ENCODE data around the gene GNG14.
"Not testable (repeated sequence)": the region's sequence is repeated elsewhere in the genome, so short reads cannot be mapped to it uniquely, and the experiment has no call there.

GNG14 gene

GRCh38 chr19:12697425-12697824 is 9.6 kb downstream of the GNG14 start:
- not testable (repeated sequence) for DNase-seq

DNA sequence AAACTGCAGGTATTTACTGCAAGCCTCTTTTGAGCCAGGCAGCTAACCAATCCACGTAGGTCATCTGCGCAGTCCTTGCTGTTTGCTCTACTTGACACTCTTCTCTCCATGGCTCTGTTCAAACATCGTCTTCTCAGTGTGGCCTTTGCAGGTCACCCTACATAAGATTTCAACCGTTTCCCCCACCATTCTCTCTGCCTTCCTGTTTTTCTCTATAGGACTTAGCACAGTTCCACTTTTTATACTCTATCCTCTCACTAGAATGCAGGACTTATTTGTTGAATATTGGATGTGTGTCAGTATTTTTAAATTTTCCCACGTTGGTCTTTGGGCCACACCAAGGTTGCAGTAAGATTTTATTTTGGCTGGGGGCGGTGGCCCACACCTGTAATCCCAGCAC is 10.3 kb downstream of the GNG14 start:
- DNase-seq, result no peak

DNA sequence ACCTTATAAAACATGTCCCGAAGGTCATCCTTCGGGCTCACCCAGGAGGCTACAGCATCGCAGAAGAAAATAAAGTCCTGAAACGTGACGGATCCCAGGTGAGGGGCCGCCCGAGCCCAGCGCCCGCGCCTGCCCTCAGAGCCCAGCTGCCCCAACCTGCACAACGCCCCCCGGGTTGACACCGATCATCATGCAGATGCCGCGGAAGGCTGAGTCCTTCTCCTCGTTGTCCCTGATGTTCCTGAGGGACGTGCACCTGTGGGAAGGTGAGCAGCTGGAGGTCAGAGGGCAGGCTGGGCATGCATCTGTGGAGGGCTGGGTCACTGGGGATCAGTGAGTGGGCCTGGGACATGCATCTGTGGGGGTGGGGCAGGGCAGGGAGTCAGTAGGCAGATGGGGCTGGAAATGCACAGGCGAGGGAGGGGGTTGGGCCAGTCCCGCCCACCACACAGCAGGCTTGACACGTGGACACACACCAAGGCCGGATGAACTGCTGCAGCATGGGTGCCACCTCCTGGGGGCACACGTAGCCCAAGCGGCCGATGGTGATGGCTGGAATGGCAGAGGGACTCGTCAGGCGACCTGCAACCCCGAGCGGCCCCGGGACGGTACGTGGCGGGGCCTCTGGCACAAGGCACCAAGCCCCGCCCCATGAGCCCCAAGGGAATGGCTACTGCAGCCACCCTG is 13.9 kb downstream of the GNG14 start:
- no peak for DNase-seq

- no peak for DNase-seq
Observed at GRCh38 chr19:12703046-12703445, 15.2 kb downstream of the GNG14 start.

- DNase-seq, result no peak
Observed at GRCh38 chr19:12705169-12705568, 17.4 kb downstream of the GNG14 start.

- no peak for DNase-seq
Observed at GRCh38 chr19:12705654-12706331, 18.0 kb downstream of the GNG14 start.

- DNase-seq, result no peak
Observed at GRCh38 chr19:12706332-12706718, 18.5 kb downstream of the GNG14 start.

GRCh38 chr19:12708641-12709040 is 20.8 kb downstream of the GNG14 start:
- no peak for DNase-seq

GRCh38 chr19:12711187-12711586 is 23.4 kb downstream of the GNG14 start:
- DNase-seq, result no peak

- not testable (repeated sequence) for DNase-seq
Observed at GRCh38 chr19:12712077-12712476, 24.3 kb downstream of the GNG14 start.

DNA sequence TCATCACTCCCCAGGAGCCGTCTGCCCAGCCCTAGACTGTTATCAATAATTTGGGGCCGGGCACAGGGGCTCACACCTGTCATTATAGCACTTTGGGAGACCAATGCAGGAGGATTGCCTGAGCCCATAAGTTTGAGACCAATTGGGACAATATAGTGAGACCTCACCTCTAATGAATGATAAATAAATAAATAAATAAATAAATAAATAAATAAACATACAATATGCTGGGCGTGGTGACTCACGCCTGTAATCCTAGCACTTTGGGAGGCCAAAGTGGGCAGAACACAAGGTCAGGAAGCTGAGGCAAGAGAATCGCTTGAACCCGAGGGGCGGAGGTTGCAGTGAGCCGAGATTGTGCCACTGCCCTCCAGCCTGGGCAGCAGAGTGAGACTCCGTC is 25.5 kb downstream of the GNG14 start:
- not testable (repeated sequence) for DNase-seq

DNA sequence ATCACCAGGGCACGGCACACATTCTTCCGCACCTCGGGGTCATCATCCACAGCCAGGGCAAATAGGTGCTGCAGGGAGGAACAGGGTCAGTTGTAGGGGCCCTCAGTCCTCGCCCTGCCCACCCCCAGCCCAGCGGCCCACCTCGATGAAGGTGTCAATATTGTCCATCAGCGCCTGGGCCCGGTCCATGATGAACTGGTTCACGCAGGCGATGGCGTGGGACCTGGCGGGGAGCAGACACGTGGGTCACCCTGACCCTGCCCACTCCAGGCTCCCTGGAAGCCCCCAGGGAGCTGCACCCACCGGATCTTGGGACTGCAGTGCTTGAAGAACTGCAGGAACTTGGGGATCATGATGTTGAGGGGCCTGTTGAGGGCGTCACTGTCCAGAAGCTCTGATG is 27.3 kb downstream of the GNG14 start:
- no peak for DNase-seq

DNA sequence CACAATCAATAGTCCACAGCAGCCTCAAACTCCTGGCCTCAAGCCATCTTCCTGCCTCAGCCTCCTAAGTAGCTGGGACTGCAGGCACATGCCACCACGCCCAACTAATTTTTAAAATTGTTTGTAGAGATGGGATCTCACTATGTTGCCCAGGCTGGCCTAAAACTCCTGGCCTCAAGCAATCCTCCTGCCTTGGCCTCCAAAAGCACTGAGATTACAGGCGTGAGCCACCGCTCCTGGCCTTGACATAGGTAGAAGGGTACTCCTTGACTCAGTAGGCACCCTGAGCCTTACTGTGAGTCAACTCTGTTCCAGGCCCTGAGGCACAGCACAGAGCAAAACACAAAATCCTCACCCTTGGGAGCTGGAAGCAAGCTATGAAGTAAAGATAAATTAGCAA is 28.1 kb downstream of the GNG14 start:
- DNase-seq, result no peak

GRCh38 chr19:12720296-12720695 is 32.5 kb downstream of the GNG14 start:
- no peak for DNase-seq

- DNase-seq, result no peak
Observed at GRCh38 chr19:12720851-12721655, 33.3 kb downstream of the GNG14 start.

DNA sequence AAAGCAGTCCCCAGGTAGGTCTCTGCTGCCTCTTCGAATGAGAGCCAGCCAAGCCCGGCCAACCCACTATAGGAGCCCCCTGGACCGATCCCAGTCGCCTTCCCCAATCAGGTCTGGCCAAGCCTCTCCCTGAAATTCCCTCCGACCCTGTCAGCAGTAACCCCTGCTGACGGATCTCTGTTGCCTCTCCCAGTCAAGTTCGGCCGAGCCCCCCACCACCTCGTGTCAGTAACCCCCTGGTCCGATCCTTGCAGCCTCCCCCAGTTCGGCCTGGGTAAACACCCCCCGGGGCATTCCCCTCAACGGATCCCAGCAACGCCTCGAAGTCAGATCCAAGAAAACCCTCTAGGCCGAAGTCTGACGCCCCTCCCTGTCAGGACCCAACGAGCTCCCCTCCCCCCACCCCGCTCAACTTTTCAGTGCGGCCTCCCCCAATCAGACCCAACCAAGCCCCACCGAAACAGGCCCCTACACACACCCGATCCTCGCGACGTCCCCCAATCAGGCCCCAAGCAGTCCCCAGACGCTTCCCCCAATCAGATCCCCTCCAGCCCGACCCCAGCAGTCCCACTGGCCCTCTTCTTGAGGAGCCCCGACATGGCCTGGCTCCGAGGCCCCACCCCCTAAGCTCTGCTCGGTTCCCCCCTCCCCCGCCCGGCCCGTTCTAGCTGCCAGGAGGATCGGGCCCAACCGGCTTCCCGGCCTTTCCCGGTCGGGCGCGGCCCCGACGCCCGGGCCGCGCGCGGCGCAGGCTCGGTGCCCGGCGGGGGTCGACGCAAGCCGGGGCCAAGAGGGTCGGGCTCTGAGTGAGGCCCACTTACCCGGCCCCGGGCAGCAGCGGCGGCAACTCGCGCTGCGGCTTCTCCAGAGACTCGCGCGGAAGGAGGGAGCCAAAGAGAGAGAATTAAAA is 34.1 kb downstream of the GNG14 start:
- DNase-seq, result peak; percentile 85

- peak; percentile 94 for DNase-seq
Observed at GRCh38 chr19:12722566-12723380, 35.0 kb downstream of the GNG14 start.

DNA sequence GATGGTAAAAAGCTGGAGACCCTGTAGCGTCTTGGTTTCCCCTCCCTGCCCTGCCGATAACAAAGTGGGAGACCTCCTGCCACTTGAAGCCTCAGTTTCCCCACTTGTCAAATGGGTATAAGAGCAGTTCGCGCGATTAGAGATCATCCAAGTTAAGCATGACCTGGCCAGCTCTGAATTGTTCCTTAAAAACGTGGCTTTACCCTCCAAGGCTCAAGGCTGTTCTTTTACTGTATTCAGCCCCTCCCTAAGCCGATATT is 35.5 kb downstream of the GNG14 start:
- DNase-seq, result no peak

GRCh38 chr19:12723641-12724426 is 36.0 kb downstream of the GNG14 start, which contains the start of gene TNPO2:
TNPO2 (minus strand) TSS chr19:12723932; CDS start chr19:12720977, 2,955 bp downstream.
- DNase-seq, result peak; percentile 77

DNA sequence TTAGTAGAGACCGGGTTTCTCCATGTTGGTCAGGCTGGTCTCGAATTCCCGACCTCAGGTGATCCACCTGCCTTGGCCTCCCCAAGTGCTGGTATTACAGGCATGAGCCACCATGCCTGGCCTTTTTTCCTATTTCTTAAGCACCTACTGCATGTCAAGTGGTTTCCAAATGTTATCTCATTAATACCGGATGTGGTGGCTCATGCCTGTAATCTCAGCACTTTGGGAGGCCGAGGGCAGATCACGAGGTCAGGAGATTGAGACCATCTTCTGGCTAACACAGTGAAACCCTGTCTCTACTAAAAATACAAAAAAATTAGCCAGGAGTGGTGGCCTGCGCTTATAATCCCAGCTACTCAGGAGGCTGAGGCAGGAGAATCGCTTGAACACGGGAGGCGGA is 37.8 kb downstream of the GNG14 start:
- not testable (repeated sequence) for DNase-seq

DNA sequence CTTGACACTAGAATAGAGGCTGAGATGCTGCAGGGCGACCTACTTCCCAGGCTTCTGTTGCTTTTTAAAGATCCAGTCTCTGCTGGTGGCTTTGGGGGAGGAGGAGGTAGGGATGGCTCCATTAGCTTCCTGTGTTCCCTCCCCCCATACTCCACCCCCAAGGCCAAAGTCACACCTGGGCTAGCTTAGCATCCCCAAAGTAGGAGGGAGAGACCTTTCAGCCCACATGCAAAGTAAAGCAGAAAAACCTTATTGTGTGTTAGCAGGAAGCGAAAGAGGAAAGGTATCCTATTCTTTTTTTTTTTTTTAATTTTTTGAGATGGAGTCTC is 39.2 kb downstream of the GNG14 start:
- DNase-seq, result no peak

Data from right forelimb (tissue), 1 donor.